ENCODE data around the gene PIM2. TPM values are rescaled to one million over a fixed set of nuclear protein-coding genes. Genes with fewer than 3 reads are reported as not detected.
A peak's percentile ranks its signal among the peaks of the same experiment; 100 is the strongest.

The PIM2 gene
- total RNA-seq, 1 donor from 2014 or later: 3.1 TPM

- no peaks in the 10 kb centered on the region for H3K9me3 ChIP-seq (ENCODE audit: control insufficient read depth in 3 of 3, low read length in 3 of 3)
- H3K27me3 ChIP-seq (ENCODE audit: control insufficient read depth in 3 of 3, insufficient read depth in 3 of 3, low read length in 3 of 3): no peaks in the 10 kb centered on the region
- H3K4me1 ChIP-seq (ENCODE audit: control insufficient read depth in 3 of 3, insufficient read depth in 3 of 3, low read length in 3 of 3): peaks cover 10 to 22% (median 17%) of the 10 kb centered on the region in 3 donors
- peak overlapping the region in 1 of 3 donors; percentile 72 for H3K9ac ChIP-seq (ENCODE audit: low read depth in 1 of 3, low read length in 3 of 3)
- no peak overlapping the region for H3K27ac ChIP-seq (ENCODE audit: low read depth, low read length)
- H3K36me3 ChIP-seq (ENCODE audit: control insufficient read depth in 3 of 3, insufficient read depth in 3 of 3, low read length in 3 of 3): peaks cover 14 to 23% (median 18%) of the 10 kb centered on the region in 3 donors
- H3K4me3 ChIP-seq (ENCODE audit: low read length in 3 of 3): no peak overlapping the region
These were observed 1.3 kb upstream of the PIM2 start for GRCh38 chrX:48919947-48920717.

DNA sequence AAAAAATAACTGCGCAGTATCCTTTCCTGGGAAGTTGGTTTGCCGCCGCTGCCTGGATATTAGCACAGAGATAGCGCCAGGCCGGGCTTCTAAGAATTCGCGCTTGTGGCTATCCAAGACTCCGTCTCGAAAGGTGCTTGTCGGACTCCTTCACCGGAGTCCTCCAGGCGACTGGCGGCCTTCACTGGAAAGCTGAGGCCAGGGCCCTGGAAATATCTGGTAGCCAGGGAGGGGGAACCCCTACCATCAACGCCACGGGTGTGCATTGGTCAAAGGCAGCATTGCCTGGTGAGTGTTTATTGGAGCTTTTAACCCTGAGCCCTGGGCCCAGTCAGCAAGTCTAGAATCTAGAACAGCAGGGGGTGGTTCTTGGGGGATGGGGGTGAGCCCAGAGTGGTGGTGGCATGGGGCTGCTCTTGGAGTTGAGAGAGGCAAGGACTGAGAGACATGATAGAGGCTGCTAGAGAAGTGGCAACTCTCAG, 577 bp upstream of the PIM2 start:
- Histone ChIP-seq H3K9ac (ENCODE audit: low read depth in 1 of 3, low read length in 3 of 3) (peak overlapping the region; percentile 33 to 72 (median 72)), H3K27me3 (ENCODE audit: control insufficient read depth in 3 of 3, insufficient read depth in 3 of 3, low read length in 3 of 3) (no peaks in the 10 kb centered on the region), H3K36me3 (ENCODE audit: control insufficient read depth in 3 of 3, insufficient read depth in 3 of 3, low read length in 3 of 3) (peaks cover 14 to 25% (median 16%) of the 10 kb centered on the region in 3 donors), H3K9me3 (ENCODE audit: control insufficient read depth in 3 of 3, low read length in 3 of 3) (no peaks in the 10 kb centered on the region), H3K27ac (ENCODE audit: low read depth, low read length) (peak overlapping the region; percentile 68), H3K4me3 (ENCODE audit: low read length in 3 of 3) (peak overlapping the region; percentile 48 to 64 (median 63)), H3K4me1 (ENCODE audit: control insufficient read depth in 3 of 3, insufficient read depth in 3 of 3, low read length in 3 of 3) (peaks cover 10 to 22% (median 17%) of the 10 kb centered on the region in 3 donors)

GRCh38 chrX:48918301-48918642, 552 bp downstream of the PIM2 start:
- Histone ChIP-seq H3K4me3 (ENCODE audit: low read length in 3 of 3) (peak overlapping the region; percentile 48 to 64 (median 61)), H3K27me3 (ENCODE audit: control insufficient read depth in 3 of 3, insufficient read depth in 3 of 3, low read length in 3 of 3) (no peaks in the 10 kb centered on the region), H3K4me1 (ENCODE audit: control insufficient read depth in 3 of 3, insufficient read depth in 3 of 3, low read length in 3 of 3) (peaks cover 10 to 22% (median 17%) of the 10 kb centered on the region in 3 donors), H3K9me3 (ENCODE audit: control insufficient read depth in 3 of 3, low read length in 3 of 3) (no peaks in the 10 kb centered on the region), H3K36me3 (ENCODE audit: control insufficient read depth in 3 of 3, insufficient read depth in 3 of 3, low read length in 3 of 3) (peaks cover 7 to 15% (median 14%) of the 10 kb centered on the region in 3 donors), H3K9ac (ENCODE audit: low read depth in 1 of 3, low read length in 3 of 3) (peak overlapping the region; percentile 20 to 75 (median 69)), H3K27ac (ENCODE audit: low read depth, low read length) (peak overlapping the region; percentile 68)

DNA sequence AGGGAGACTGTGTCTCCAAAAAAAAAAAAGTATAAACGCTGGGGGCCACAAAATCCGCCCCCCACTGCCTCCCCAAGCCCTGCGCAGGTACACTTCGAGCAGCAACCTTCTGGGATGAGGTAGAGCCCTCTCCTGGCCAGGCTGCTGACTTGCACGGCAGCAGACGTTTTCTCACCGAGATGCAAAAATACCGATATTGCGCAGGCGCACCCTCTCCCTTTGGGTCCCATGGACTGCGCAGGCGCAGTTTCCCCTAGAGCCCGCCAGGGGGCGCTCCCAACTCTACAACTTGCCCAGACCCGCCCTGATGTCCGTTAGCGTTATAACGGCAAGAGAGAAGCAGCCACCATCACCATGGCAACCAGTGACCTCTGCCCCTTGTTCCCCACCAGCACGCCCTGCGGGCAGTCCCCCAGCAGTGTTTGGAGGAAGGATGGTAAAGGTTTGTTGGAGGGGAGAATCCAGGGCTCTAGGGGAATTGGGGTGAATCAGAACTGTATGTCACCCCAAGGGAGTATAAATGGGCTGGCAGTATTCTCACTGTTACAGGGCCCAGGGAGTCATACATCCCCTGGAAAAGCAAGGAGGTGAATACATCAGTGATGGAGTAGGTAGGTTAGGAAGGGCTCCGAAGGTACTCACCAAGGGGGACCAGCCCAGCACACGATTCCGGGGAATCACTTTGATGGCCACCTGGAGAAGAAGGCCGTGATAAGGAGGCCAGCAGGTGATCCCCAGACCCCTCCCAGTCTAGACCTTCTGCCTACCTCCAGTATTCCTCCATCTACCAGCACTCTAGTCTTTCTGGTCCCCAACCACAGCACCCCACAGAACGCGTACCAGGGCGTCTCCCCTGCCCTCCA, 1.5 kb downstream of the PIM2 start:
- no peaks in the 10 kb centered on the region for H3K27me3 ChIP-seq (ENCODE audit: control insufficient read depth in 3 of 3, insufficient read depth in 3 of 3, low read length in 3 of 3)
- peaks cover 10 to 22% (median 17%) of the 10 kb centered on the region in 3 donors for H3K4me1 ChIP-seq (ENCODE audit: control insufficient read depth in 3 of 3, insufficient read depth in 3 of 3, low read length in 3 of 3)
- peak overlapping the region in 2 of 3 donors; percentile 23 to 25 for H3K9ac ChIP-seq (ENCODE audit: low read depth in 1 of 3, low read length in 3 of 3)

GRCh38 chrX:48914593-48915493, 4.0 kb downstream of the PIM2 start:
- H3K9me3 ChIP-seq (ENCODE audit: control insufficient read depth in 3 of 3, low read length in 3 of 3): no peaks in the 10 kb centered on the region
- no peak overlapping the region for H3K27ac ChIP-seq (ENCODE audit: low read depth, low read length)
- H3K4me1 ChIP-seq (ENCODE audit: control insufficient read depth in 3 of 3, insufficient read depth in 3 of 3, low read length in 3 of 3): peaks cover 23 to 28% (median 23%) of the 10 kb centered on the region in 3 donors
- H3K4me3 ChIP-seq (ENCODE audit: low read length in 3 of 3): no peak overlapping the region
- H3K9ac ChIP-seq (ENCODE audit: low read depth in 1 of 3, low read length in 3 of 3): no peak overlapping the region
- H3K27me3 ChIP-seq (ENCODE audit: control insufficient read depth in 3 of 3, insufficient read depth in 3 of 3, low read length in 3 of 3): no peaks in the 10 kb centered on the region
- H3K36me3 ChIP-seq (ENCODE audit: control insufficient read depth in 3 of 3, insufficient read depth in 3 of 3, low read length in 3 of 3): peaks cover 0 to 4% (median 4%) of the 10 kb centered on the region in 3 donors

More for the DNA sequence above, 1.5 kb downstream of the PIM2 start:
- Histone ChIP-seq H3K4me3 (ENCODE audit: low read length in 3 of 3) (peak overlapping the region; percentile 6 to 36 (median 14)), H3K36me3 (ENCODE audit: control insufficient read depth in 3 of 3, insufficient read depth in 3 of 3, low read length in 3 of 3) (peaks cover 3 to 15% (median 5%) of the 10 kb centered on the region in 3 donors), H3K27ac (ENCODE audit: low read depth, low read length) (peak overlapping the region; percentile 23), H3K9me3 (ENCODE audit: control insufficient read depth in 3 of 3, low read length in 3 of 3) (no peaks in the 10 kb centered on the region)

- H3K9ac ChIP-seq (ENCODE audit: low read depth in 1 of 3, low read length in 3 of 3): no peak overlapping the region
- H3K9me3 ChIP-seq (ENCODE audit: control insufficient read depth in 3 of 3, low read length in 3 of 3): no peaks in the 10 kb centered on the region
- H3K4me3 ChIP-seq (ENCODE audit: low read length in 3 of 3): no peak overlapping the region
- H3K36me3 ChIP-seq (ENCODE audit: control insufficient read depth in 3 of 3, insufficient read depth in 3 of 3, low read length in 3 of 3): peaks cover 0 to 4% (median 4%) of the 10 kb centered on the region in 3 donors
- peaks cover 17 to 23% (median 18%) of the 10 kb centered on the region in 3 donors for H3K4me1 ChIP-seq (ENCODE audit: control insufficient read depth in 3 of 3, insufficient read depth in 3 of 3, low read length in 3 of 3)
- H3K27ac ChIP-seq (ENCODE audit: low read depth, low read length): no peak overlapping the region
- H3K27me3 ChIP-seq (ENCODE audit: control insufficient read depth in 3 of 3, insufficient read depth in 3 of 3, low read length in 3 of 3): no peaks in the 10 kb centered on the region
These were observed 5.0 kb downstream of the PIM2 start for GRCh38 chrX:48913605-48914366.

- Histone ChIP-seq H3K36me3 (ENCODE audit: control insufficient read depth in 3 of 3, insufficient read depth in 3 of 3, low read length in 3 of 3) (peaks cover 0 to 5% (median 4%) of the 10 kb centered on the region in 3 donors), H3K27ac (ENCODE audit: low read depth, low read length) (peak within 1 kb of the TSS; percentile 66), H3K4me1 (ENCODE audit: control insufficient read depth in 3 of 3, insufficient read depth in 3 of 3, low read length in 3 of 3) (peaks cover 11 to 16% (median 14%) of the 10 kb centered on the region in 3 donors), H3K4me3 (ENCODE audit: low read length in 3 of 3) (peak within 1 kb of the TSS; percentile 85 to 89 (median 89)), H3K9ac (ENCODE audit: low read depth in 1 of 3, low read length in 3 of 3) (peak within 1 kb of the TSS; percentile 69 to 82 (median 78)), H3K27me3 (ENCODE audit: control insufficient read depth in 3 of 3, insufficient read depth in 3 of 3, low read length in 3 of 3) (no peaks in the 10 kb centered on the region), H3K9me3 (ENCODE audit: control insufficient read depth in 3 of 3, low read length in 3 of 3) (no peaks in the 10 kb centered on the region)
These were observed 7.2 kb downstream of the PIM2 start, which contains the start of gene SLC35A2 for GRCh38 chrX:48911412-48912182. TSS of gene SLC35A2 (minus strand) at chrX:48911646. CDS start at chrX:48911636, 10 bp downstream.

DNA sequence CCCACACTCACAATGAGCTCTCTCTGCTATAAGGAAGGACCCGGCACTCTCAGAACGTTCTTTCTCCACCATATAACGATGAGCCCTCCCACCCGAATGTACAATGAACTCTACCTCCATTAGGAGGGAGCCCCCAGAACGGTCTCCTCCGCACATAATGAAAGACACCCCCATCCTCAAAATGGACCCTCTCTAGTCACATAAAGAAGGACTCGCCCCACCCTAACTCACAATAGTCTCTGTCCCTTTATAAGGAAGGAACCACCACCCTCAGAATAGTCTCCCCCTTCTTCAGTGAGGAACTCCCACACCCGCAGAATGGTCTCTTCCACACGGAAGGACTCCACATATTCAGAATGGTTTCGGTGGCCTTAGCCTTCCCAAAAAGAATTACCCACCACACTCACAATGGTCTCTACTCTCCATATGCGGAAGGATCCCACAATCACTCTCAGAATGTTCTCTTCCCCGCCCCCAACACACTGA, 7.9 kb downstream of the PIM2 start:
- H3K36me3 ChIP-seq (ENCODE audit: control insufficient read depth in 3 of 3, insufficient read depth in 3 of 3, low read length in 3 of 3): peaks cover 0 to 8% (median 4%) of the 10 kb centered on the region in 3 donors
- H3K27me3 ChIP-seq (ENCODE audit: control insufficient read depth in 3 of 3, insufficient read depth in 3 of 3, low read length in 3 of 3): no peaks in the 10 kb centered on the region
- H3K27ac ChIP-seq (ENCODE audit: low read depth, low read length): peak overlapping the region; percentile 66
- peak overlapping the region; percentile 69 to 82 (median 78) for H3K9ac ChIP-seq (ENCODE audit: low read depth in 1 of 3, low read length in 3 of 3)
- peaks cover 11 to 16% (median 14%) of the 10 kb centered on the region in 3 donors for H3K4me1 ChIP-seq (ENCODE audit: control insufficient read depth in 3 of 3, insufficient read depth in 3 of 3, low read length in 3 of 3)
- H3K4me3 ChIP-seq (ENCODE audit: low read length in 3 of 3): peak overlapping the region; percentile 85 to 89 (median 89)
- no peaks in the 10 kb centered on the region for H3K9me3 ChIP-seq (ENCODE audit: control insufficient read depth in 3 of 3, low read length in 3 of 3)
